ES-I3 (cell line): Measurements from ENCODE around the gene CFAP97D1.

Experiments used
- H3K36me3 ChIP-seq: 2 replicates; pipeline ENCODE4 v1.6.1; 2013; ENCODE audit warnings: mild to moderate bottlenecking, low read length, control low read depth, moderate library complexity; ENCODE audit not compliant: insufficient read depth
- H3K4me1 ChIP-seq: 2 replicates; pipeline ENCODE4 v1.6.1; 2013; ENCODE audit warnings: mild to moderate bottlenecking, control low read depth, low read length; ENCODE audit not compliant: insufficient read depth
- H3K9ac ChIP-seq: 2 replicates; pipeline ENCODE4 v1.6.1; 2013; ENCODE audit warnings: low read depth, mild to moderate bottlenecking, low read length, moderate library complexity
- H3K9me3 ChIP-seq: 2 replicates; pipeline ENCODE4 v1.6.1; 2013; ENCODE audit warnings: mild to moderate bottlenecking, low read length, moderate library complexity; ENCODE audit not compliant: control insufficient read depth, insufficient read depth

Gene CFAP97D1

GRCh38 chr17:43799047-43799446 lies 18.8 kb downstream of the CFAP97D1 start:
- peaks cover 7% of the 10 kb centered on the region for H3K9me3 ChIP-seq
- H3K9ac ChIP-seq = no peak overlapping the region
- no peaks in the 10 kb centered on the region for H3K36me3 ChIP-seq
- peaks cover 23% of the 10 kb centered on the region for H3K4me1 ChIP-seq

- no peak overlapping the region for H3K9ac ChIP-seq
- H3K9me3 ChIP-seq = peaks cover 7% of the 10 kb centered on the region
- H3K36me3 ChIP-seq = no peaks in the 10 kb centered on the region
- H3K4me1 ChIP-seq = peaks cover 28% of the 10 kb centered on the region
Observed at GRCh38 chr17:43800736-43801135, 20.5 kb downstream of the CFAP97D1 start.

- peaks cover 28% of the 10 kb centered on the region for H3K4me1 ChIP-seq
- peaks cover 7% of the 10 kb centered on the region for H3K9me3 ChIP-seq
- H3K36me3 ChIP-seq = no peaks in the 10 kb centered on the region
Observed at GRCh38 chr17:43801844-43802243, 21.6 kb downstream of the CFAP97D1 start.

GRCh38 chr17:43803758-43804157 lies 23.5 kb downstream of the CFAP97D1 start:
- no peaks in the 10 kb centered on the region for H3K36me3 ChIP-seq
- peaks cover 28% of the 10 kb centered on the region for H3K4me1 ChIP-seq
- H3K9ac ChIP-seq = no peak overlapping the region; the same call in 1 of the 2 replicates
- H3K9me3 ChIP-seq = peaks cover 3% of the 10 kb centered on the region; the same call in 1 of the 2 replicates

More at GRCh38 chr17:43801844-43802243, 21.6 kb downstream of the CFAP97D1 start:
- no peak overlapping the region for H3K9ac ChIP-seq

GRCh38 chr17:43805117-43805516 lies 24.9 kb downstream of the CFAP97D1 start:
- Histone ChIP-seq H3K36me3 (no peaks in the 10 kb centered on the region), H3K4me1 (peaks cover 28% of the 10 kb centered on the region), H3K9ac (no peak overlapping the region), H3K9me3 (no peaks in the 10 kb centered on the region)

GRCh38 chr17:43808076-43808475 lies 27.8 kb downstream of the CFAP97D1 start:
- H3K9me3 ChIP-seq = no peaks in the 10 kb centered on the region
- peaks cover 18% of the 10 kb centered on the region for H3K4me1 ChIP-seq
- no peaks in the 10 kb centered on the region for H3K36me3 ChIP-seq
- no peak overlapping the region for H3K9ac ChIP-seq

GRCh38 chr17:43809121-43809520 lies 28.9 kb downstream of the CFAP97D1 start:
- H3K9me3 ChIP-seq = no peaks in the 10 kb centered on the region
- no peak overlapping the region for H3K9ac ChIP-seq
- H3K4me1 ChIP-seq = peaks cover 13% of the 10 kb centered on the region
- H3K36me3 ChIP-seq = no peaks in the 10 kb centered on the region

GRCh38 chr17:43810226-43810715 lies 30.0 kb downstream of the CFAP97D1 start:
- no peaks in the 10 kb centered on the region for H3K9me3 ChIP-seq
- no peak overlapping the region for H3K9ac ChIP-seq
- H3K4me1 ChIP-seq = peaks cover 14% of the 10 kb centered on the region
- H3K36me3 ChIP-seq = no peaks in the 10 kb centered on the region

GRCh38 chr17:43810823-43811222 lies 30.6 kb downstream of the CFAP97D1 start:
- Histone ChIP-seq H3K9ac (no peak overlapping the region), H3K9me3 (no peaks in the 10 kb centered on the region), H3K36me3 (no peaks in the 10 kb centered on the region), H3K4me1 (peaks cover 14% of the 10 kb centered on the region)

GRCh38 chr17:43812396-43813265 lies 32.4 kb downstream of the CFAP97D1 start:
- Histone ChIP-seq H3K9me3 (no peaks in the 10 kb centered on the region), H3K4me1 (peaks cover 14% of the 10 kb centered on the region), H3K36me3 (no peaks in the 10 kb centered on the region), H3K9ac (no peak overlapping the region)

- H3K4me1 ChIP-seq = peaks cover 14% of the 10 kb centered on the region
- no peak overlapping the region for H3K9ac ChIP-seq
- H3K9me3 ChIP-seq = no peaks in the 10 kb centered on the region
- H3K36me3 ChIP-seq = no peaks in the 10 kb centered on the region
Observed at GRCh38 chr17:43813386-43813785, 33.2 kb downstream of the CFAP97D1 start.

- Histone ChIP-seq H3K36me3 (no peaks in the 10 kb centered on the region), H3K4me1 (peaks cover 14% of the 10 kb centered on the region), H3K9me3 (no peaks in the 10 kb centered on the region), H3K9ac (no peak overlapping the region)
Observed at GRCh38 chr17:43814026-43814425, 33.8 kb downstream of the CFAP97D1 start.

GRCh38 chr17:43814714-43815113 lies 34.5 kb downstream of the CFAP97D1 start:
- no peak overlapping the region for H3K9ac ChIP-seq
- H3K4me1 ChIP-seq = peaks cover 14% of the 10 kb centered on the region
- H3K9me3 ChIP-seq = no peaks in the 10 kb centered on the region
- no peaks in the 10 kb centered on the region for H3K36me3 ChIP-seq

- no peak overlapping the region for H3K9ac ChIP-seq
- peaks cover 10% of the 10 kb centered on the region for H3K4me1 ChIP-seq
- H3K36me3 ChIP-seq = no peaks in the 10 kb centered on the region
- H3K9me3 ChIP-seq = no peaks in the 10 kb centered on the region
Observed at GRCh38 chr17:43816336-43817320, 36.4 kb downstream of the CFAP97D1 start.
